ENCODE measurements around the gene DPP3.

DNA sequence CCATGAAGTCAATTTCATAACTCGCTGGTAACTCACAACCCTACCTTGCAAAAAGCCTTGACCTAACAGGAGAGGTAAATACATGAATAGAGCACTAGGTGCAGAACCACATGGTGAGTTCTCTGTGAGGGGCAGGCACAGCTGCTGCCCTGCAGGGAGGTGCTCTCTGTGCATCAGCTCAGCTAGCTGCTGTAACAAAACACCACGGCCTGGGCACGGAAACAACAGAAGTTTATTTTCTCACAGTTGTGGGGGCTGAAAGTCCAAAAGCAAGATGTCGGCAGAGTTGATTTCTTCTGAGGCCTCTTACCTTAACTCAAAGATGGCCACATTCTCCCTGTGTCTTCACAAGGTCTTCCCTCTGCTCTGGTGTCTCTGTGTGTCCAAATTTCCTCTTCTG lies 28.6 kb upstream of the DPP3 start:
- no peak for TF ChIP-seq CTCF (IDR thresholded peaks at IDR 0.05)
- no peak for TF ChIP-seq POLR2A (IDR thresholded peaks at IDR 0.05)

Measured in lower leg skin (tissue), 3 donors.